Activated gamma-delta T cell treated with Interleukin-2 at 50 U/mL for 16 hours (primary cell): Measurements from ENCODE around the gene NRP1.
"Not testable (repeated sequence)": the region's sequence is repeated elsewhere in the genome, so short reads cannot be mapped to it uniquely, and the experiment has no call there.

Source experiments
- DNase-seq: peaks from one replicate; pipeline ENCODE4 v3.0.0-alpha.2; 2020

NRP1 gene

DNA sequence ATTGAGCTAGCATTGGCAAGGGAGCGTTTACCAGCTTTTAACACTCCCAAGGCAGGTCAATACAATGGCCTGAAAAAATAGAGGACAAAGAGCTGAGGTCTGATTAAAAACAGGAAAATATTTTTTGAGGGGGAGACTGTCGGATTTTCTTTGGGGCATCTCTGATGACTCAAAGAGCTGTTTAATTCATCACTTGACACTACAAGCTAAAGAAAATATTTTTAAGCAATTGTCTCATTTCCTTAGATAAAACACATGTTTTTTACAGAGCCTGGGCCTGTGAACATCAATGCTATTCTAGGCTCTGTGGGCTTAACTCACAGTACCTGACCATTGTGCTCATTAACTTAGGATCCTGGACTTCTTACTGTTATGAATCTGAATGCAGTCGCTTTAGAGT is 100.8 kb downstream of the NRP1 start:
- no peak for DNase-seq

DNA sequence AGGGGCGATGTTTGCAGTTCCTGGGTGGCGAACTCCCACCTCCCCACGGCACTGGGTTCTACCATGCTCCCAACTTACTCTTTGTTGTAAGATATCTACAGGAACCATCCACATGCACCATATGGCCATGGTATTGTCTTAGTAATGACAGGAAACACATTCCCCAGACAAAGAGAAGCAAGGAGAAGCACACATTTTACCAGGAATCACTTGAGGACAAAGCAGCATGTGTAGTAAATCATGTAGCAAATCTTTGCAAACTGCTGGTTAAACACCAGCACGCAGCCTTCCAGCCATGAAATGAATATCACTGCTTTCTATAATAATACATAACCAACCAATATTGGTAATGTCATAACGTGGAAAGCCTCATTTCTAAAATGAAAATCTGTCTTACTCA is 101.2 kb downstream of the NRP1 start:
- DNase-seq: no peak

DNA sequence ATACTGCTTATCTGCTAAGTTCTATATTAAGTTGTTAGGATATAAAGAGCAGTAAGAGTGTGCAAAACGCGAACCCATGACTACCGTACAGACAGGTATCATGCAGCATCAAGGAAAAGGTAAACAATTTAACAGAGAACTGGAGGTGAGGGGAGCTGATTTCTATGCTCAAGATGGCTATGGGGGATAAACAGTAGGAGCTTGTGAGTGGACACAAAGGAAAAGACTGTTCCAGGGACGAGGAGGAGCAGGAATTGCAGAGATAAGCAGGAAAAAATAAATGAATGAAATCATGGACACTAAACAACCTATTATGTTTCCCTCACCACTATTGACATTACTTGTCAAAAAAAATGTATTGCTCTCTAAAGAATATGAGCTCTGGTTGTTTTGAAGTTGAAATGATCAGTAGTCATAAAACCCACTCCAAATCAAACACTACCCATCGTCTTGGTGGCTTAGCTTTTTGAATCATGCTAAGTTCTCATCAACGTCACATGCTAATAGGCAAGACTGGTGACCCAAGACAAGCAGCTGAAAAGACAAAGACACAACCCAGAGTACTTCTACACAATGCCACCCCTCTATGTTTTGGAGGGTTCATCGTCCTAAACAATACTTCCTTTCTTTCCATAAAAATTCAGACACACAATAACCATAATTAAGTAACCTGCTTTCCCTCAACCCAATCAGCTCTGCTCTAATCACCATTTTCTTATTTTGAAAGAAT is 102.7 kb downstream of the NRP1 start:
- no peak for DNase-seq

DNA sequence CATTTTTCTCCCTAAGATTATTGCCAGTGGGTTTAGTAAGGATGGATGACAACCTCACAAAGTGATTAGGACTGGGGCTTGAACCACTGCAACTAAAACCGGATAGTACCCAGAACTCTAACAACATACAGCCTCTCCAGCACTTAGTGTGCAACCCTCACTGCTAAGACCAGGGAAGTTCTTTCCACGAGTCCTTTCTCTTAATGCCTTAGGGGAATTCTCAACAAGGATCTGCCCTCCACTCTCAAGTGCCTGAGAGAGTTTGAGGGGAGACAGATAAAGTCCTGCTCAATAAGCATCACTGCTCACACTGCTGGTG is 104.6 kb downstream of the NRP1 start:
- no peak for DNase-seq

DNA sequence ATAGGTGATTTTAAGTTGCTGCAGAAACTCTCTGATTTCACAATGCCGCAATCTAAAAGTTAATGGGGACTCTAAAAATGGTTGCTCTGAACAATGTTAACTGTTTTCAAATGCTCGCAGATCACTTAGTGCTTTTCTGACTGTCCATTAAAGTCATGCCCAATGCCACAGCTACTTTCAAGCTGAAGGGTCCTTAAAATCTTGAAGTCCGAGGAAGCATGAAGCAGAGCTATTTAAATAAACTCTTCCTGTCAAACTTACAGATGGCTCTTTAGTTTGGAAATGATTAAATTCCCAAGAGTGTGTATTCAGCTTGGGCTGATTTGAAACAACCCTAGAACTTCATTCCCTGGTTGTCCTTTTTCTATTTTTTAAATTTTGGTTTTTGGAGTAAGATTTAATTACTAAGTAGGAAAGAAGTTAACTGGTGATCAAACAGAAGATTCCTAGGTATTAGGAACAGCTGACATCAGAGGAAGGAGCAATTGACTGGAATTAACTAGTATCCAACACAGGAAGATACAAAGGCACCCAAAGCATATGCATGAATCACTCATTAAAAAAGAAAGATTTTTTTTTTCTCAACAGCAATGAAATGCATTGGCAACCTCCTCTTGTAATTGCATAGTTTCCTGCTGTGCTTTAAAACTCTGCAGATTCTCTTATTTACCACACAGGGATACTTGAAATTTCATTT is 105.1 kb downstream of the NRP1 start:
- DNase-seq: no peak

DNA sequence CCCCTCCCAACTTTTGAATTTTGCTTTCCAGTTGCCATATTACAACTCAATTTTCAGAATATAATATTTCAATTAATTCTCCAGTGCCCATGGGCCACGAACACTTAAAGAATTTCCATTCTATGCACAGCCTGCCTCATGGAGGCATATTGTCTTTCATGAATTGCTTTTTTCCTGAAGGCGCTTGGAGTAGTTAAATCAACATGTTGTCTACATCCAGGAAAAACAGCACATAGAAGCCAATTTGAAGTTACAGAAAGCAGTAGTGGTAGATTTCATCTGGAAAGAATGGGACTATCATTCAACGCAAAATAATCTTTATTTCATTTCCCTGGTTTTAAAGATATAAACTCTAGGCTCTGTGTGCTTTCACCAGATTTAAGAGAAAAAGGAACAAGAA is 106.0 kb downstream of the NRP1 start:
- DNase-seq: no peak

DNA sequence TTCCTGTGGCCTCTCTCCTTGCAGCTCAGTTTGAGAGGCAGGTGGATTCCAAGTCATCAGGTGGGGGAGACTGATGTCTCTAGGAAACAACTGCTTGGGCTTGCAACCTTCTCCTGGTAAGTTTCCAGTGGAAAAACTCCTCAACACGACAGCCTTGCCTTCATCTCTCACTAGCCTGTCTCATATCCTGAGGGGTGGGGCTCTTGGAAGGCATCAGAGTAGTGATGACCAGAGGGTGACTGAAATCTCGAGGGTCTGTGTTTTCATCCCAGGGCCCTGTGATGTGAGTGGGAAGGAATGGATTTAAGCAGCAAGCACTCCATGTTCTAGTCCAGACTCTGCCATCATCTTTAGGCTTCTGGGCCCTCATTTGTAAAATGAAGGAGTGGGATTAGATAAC is 107.0 kb downstream of the NRP1 start:
- no peak for DNase-seq

DNA sequence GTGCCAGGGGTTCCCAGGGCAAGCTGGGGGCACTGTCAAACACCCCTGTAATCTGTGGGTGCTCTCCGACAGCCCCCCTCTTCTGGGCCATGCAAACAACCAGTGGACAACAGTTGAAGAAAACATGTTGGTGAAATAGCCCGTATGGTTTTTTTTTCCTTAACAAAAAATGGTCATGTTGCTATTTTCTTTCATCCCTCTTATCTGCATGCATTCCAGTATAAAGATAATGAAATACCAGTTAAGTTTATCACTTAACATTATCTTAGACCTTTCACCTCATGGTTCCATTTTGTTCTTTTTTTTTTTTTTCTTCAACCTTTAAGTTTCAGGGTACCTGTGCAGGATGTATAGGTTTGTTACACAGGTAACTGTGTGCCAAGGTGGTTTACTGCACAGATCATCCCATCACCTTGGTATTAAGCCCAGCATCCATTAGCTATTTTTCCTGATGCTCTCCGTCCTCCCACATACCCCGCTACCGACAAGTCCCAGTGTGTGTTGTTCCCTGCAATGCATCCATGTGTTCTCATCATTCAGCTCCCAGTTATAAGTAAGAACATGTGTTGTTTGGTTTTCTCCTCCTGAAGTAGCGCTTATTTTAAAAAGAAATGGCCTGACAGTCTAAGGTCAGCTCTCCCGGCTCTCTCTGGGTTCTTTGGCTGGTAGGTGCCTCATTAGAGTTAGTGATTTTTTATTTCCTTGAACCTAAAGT is 110.1 kb downstream of the NRP1 start:
- DNase-seq: no peak

DNA sequence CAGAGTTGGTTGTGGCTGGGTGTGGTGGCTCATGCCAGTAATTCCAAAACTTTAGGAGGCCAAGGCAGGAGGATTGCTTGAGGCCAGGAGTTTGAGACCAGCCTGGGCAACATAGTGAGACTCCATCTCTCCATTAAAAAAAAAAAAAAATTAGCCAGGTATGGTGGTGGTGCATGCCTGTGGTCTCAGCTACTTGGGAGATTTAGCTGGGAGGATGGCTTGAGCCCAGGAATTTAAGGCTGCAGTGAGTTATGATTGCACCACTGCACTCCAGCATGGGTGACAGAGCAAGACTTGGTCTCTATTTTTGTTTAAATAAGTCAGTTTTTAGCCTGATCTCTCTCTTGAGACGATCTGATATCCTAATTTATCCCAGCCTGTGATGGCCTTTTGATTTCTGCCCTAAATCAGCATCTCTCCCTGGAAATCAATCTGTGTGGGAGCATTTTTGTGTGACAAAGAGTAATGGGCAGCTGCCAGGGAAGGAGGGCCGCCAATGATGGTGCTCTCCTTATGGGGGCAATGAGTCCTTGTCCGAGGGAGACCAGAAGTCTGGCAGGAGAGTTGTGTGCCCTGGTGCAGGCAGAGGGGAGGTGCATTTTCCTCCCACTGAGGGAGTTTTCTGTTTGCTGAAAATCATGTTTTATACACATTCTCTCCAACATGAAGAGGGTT is 111.0 kb downstream of the NRP1 start:
- DNase-seq: no peak

DNA sequence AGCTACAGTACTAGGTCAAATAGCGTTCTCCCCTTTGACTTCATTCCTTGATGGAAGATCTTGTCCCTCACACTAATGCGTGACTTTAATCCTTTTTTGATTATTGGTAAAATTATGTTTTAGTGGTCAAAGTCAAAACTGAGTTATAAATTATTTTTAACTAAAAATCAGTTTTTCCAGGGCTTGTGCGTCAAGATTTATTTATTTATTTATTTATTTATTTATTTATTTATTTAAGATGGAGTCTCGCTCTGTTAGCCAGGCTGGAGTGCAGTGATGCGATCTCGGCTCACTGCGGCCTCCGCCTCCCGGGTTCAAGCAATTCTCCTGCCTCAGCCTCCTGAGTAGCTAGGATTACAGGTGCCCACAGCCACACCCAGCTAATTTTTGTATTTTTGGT is 112.2 kb downstream of the NRP1 start:
- not testable (repeated sequence) for DNase-seq

DNA sequence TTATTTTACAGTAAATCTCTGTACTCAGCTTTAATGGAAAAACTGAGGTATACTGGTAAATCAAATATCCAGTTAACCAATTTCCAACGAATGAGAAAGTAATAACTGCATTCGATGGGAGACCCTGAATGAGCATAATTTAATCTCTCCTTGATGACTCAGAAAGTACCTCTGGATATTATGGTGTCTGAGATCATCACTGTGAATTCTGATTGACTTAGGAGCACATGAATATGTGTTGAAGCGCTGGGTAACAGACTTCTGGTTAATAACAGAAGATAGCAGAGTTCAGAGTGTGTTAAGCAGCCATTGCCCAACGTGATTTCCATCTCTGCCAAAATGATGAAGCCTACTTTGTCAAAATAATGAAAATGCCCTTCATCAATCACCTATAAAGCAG is 116.6 kb downstream of the NRP1 start:
- no peak for DNase-seq

DNA sequence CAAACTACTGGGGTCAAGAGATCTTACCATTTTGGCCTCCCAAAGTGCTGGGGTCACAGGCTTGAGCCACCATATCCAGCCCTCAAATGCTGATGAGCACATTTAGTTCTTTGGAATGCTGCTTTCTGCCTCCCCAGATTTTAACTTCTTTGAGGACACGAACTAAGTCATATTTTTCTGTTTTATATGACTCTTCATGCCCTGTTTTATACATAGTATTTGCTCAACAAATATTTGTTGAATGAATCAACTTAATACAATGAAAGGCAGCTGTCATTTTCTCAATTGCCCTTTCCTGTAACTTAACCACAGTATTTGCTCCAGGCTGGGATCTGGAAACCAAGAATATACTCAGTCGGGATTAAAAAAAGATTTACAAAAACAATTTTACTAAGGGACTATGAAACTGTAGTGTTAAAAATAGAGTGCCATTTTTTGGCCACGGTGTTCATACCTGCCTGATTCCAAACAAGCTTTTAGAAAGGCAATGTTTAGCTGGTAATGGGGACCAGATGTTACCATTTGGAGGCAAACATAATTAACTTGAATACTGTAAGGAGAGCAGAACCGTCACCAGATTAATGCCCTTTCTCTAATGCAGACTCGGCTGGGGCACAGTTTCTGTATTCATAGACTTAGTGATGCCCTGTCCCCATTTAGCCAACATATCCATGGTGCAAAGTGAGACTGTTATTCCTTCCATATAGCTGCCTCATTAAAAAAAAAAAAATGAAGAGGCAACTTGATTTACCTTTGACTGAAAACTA is 117.6 kb downstream of the NRP1 start:
- DNase-seq: no peak

DNA sequence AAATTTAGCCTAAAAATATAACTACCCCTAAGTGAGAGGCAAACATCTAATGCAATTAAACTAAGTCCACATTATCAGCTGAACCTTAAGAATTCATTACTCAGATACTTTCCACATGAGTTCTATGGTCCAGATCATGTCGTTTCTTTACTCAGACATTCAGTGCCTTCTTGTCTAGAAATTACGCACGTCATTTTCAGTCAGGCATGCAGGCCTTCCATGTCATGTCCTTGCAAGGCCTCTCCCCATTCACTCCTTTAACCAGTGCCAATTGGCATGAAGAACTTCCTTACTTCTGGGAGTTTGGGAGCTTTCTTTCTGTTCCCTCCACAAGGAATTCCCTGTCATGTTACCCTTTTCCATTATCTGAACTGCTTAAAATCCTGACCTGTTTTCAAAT is 118.8 kb downstream of the NRP1 start:
- DNase-seq: no peak

DNA sequence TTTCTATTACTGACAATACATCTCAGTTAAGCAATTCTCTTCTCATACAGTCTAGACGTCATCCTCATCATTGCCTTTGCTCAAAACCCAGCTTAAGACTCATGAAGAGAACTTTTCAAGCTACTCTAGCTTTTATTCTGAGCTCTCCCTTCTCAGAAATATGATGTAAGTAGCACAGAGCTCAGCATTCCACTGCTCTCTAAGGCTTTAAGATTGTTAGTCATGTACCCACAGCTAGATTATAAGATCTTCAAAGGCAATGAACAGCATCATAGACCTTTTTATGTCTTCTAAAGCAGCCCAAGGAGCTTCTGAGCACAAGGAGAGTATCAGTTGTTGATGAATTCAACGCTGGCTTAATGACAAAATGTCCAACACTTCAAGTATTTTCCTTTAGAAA is 119.3 kb downstream of the NRP1 start:
- no peak for DNase-seq

DNA sequence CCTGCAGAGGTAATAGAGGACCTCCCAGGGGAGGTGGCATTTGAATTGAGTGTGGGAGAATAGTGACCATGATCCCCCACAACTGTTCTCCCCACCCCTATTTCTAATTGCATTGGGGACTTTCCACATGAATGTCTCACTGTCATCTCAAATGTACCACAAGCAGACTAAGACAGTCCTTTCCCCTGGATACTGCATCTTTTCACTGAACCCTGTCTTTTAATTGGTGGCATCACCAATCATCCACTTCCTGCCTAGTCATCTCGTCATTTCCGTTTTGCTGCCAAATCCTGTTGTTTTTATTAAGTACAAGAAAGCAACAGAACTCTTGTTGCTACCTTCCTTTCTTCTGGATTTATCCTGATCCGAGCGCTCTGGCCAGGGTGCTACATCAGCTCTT is 120.3 kb downstream of the NRP1 start:
- DNase-seq: no peak

DNA sequence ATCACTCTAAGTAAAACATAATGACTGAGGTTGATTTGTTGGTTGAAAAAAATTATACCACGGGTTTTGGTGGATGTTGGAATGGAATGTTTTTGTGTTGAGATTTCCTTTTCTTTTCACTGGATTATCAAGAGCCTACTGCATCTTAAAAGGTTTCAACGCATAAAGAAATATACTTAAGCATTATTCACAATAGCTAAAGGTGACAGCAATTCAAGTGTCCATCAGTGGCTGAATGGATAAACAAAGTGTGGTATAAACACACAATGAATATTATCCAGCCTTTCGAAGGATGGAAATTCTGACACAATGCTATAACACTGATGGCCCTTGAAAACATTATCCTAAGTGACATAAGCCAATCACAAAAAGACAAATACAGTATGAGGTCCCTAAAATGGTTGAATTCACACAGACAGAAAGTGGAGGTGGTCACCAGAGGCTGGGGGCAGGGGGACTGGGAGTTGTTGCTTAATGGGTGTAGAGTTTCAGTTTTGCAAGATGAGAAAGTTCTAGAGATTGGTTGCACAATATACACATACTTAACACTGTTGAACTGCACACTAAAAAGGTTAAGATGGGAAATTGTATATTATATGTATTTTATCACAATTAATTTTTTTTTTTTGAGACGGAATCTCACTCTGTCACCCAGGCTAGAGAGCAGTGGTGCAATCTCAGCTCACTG is 122.3 kb downstream of the NRP1 start:
- no peak for DNase-seq

DNA sequence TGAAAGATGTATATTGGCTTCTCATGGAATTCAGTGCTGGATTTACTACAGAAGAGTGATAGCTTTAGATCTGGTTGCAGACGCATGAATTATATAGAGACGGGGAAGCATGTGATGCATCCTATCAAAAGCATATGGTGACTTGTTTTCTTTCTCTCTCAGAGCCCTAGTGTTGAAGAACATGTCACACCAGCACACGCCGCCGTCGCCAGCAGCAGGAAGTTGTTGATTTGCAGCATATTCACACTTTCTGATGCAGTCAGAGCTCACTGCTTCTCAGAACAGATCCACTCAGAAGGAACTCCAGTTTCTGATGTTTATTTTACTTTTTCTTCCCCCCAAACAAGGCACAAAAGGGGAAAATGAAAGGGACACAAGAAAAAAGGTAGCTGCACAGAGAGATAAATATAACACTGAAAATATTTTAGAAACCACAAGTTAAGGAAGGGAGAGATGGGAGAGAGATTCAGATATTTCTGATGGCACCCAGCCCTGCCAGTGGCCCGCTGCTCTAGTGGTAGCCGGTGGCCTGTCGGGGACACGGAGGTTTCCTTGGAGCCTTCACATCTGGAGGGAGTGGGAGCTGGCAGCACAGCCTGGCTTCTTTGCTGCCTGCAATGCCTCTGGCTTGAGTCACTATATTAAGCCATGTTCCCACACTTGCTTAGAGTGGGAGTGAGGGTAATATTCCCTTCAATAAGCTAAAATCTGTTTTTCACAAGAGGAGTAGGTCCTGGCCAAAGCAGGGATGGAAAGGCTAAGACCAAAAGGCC is 123.2 kb downstream of the NRP1 start:
- peak; percentile 8 for DNase-seq

DNA sequence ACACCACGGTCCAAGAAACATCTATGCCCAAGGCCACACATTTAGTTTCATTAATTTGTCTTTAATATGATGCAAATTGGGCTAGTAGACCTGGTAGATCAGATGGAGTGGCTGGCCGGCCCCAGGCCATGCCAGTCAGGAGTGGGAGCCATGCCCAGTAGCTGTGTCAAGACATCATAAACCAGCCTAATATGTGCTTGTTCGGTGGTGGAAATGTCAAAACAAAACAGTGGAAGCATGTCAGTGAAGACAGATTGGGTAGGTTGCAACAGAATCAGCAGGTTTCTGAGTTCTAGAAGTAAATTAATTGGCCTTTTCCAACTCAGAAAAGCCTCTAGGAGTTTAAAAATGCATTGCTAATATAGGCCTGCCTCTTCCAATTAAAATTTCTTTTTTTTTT is 124.7 kb downstream of the NRP1 start:
- no peak for DNase-seq

DNA sequence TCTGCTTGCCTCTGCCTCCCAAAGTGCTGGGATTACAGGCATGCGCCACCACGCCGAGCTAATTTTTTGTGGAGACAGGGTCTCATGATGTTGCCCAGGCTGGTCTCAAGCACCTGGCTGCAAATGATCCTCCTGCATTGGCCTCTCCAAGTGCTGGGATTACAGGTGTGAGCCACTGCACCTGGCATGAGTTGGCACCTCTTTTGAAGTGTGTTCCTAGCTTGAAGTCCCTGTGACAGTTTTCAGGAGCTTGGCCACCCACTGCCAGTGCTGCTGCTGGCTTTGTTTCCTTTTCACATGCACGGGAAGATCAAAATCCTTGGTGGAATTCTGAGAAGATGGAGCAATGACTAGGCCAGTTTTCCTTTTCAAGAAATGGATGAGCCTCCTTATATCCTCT is 126.3 kb downstream of the NRP1 start:
- no peak for DNase-seq

DNA sequence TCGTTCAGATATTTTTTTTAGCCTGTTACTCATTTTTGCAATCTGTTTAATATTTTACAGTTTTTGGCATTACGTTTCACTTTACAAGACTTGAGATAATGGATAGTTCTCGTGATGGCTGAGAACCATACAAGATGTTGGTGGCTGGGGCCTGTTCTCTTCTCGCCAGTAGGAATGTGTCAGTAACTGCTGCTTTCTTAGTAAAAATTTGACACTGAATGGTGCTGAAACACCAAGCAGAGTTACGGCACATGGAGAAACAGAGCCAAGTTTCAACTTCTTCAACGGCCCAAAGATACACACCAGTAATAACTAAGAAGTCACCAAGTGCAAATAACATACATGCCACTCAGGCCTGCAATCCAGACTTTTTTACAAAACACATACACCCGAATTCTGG is 130.4 kb downstream of the NRP1 start:
- DNase-seq: no peak

DNA sequence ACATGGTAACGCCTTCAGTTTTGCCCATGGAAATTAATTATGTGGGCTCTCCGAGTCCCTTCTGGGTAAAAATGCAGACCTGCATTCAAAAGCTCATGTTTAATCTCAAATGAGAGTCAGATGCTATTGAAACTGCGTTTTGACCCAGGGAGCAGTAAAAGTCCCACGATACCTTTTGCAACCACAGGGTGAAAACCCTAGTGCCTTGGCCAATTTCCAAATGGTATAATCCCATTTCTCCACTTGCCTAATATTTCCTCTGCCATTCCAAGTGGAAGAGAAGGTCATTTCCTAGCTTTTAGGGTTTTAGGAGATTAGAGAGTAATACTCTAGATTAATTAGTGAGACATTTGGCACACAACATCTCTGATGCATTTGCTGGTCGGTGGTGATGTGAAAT is 132.5 kb downstream of the NRP1 start:
- DNase-seq: no peak
